NB4 (cell line): Measurements from ENCODE around the gene RCVRN.
"Not testable (repeated sequence)": the region's sequence is repeated elsewhere in the genome, so short reads cannot be mapped to it uniquely, and the experiment has no call there.

Source experiments
- DNase-seq: peaks from one replicate; pipeline ENCODE4 v3.0.0; 2010; ENCODE audit warnings: low read depth
- H3K4me3 ChIP-seq: one replicate; pipeline ENCODE4 v1.5.1; 2011; ENCODE audit warnings: mild to moderate bottlenecking, low read depth, low read length, moderate library complexity
- CTCF ChIP-seq: IDR thresholded peaks from one replicate; pipeline ENCODE4 v1.5.1; 2012; ENCODE audit warnings: low read depth, low read length
- MYC ChIP-seq: IDR thresholded peaks from 2 replicates; pipeline ENCODE4 v1.6.1; 2011; ENCODE audit warnings: low read depth, low read length
- POLR2A ChIP-seq: IDR thresholded peaks from 2 replicates; pipeline ENCODE4 v1.6.1; 2011; ENCODE audit warnings: mild to moderate bottlenecking; ENCODE audit not compliant: insufficient read length; ENCODE audit errors: extremely low read depth
- TF ChIP-seq, protein P1 (sequence below): IDR thresholded peaks from 2 replicates; pipeline ENCODE4 v1.6.1; 2011; ENCODE audit warnings: low read depth, low read length

RCVRN gene

GRCh38 chr17:9928601-9929333 is 23.7 kb upstream of the RCVRN start:
- H3K4me3 ChIP-seq: no peak overlapping the region
- TF ChIP-seq MYC (no peak), POLR2A (no peak), CTCF (no peak)
- TF ChIP-seq, protein P1, sequence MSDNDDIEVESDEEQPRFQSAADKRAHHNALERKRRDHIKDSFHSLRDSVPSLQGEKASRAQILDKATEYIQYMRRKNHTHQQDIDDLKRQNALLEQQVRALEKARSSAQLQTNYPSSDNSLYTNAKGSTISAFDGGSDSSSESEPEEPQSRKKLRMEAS: no peak
- DNase-seq: peak; percentile 36

- H3K4me3 ChIP-seq: no peak overlapping the region
- no peak for TF ChIP-seq CTCF
- no peak for TF ChIP-seq POLR2A
- no peak for TF ChIP-seq MYC
- TF ChIP-seq, protein P1: no peak
- no peak for DNase-seq
Observed at GRCh38 chr17:9926150-9926804, 21.2 kb upstream of the RCVRN start.

GRCh38 chr17:9925457-9925856 is 20.4 kb upstream of the RCVRN start:
- DNase-seq: no peak
- TF ChIP-seq, protein P1: no peak
- no peak for TF ChIP-seq CTCF
- no peak for TF ChIP-seq POLR2A
- TF ChIP-seq MYC: no peak
- H3K4me3 ChIP-seq: no peak overlapping the region

- DNase-seq: peak; percentile 80
- no peak for TF ChIP-seq POLR2A
- TF ChIP-seq MYC: no peak
- peak; percentile 78 for TF ChIP-seq CTCF
- TF ChIP-seq, protein P1: no peak
- H3K4me3 ChIP-seq: no peak overlapping the region
Observed at GRCh38 chr17:9924735-9925191, 19.7 kb upstream of the RCVRN start.

- TF ChIP-seq CTCF: no peak
- TF ChIP-seq MYC: no peak
- TF ChIP-seq, protein P1: no peak
- TF ChIP-seq POLR2A: no peak
- H3K4me3 ChIP-seq: no peak overlapping the region
- no peak for DNase-seq
Observed at GRCh38 chr17:9922012-9922848, 17.2 kb upstream of the RCVRN start.

DNA sequence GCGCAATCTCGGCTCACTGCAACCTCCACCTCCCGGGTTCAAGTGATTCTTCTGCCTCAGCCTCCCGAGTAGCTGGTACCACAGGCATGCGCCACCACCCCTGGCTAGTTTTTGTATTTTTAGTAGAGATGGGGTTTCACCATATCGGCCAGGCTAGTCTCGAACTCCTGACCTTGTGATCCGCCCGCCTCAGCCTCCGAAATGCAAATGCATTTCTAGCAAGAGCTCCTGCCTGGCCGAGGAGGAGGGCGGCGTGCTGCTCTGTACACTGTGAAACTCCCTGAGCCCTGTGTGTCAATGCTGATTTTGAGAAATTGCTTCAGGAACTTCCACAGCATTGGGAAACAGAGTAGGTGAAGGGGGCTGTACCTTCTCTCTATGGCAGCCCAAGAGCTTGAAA is 16.1 kb upstream of the RCVRN start:
- not testable (repeated sequence) for H3K4me3 ChIP-seq, DNase-seq
